Activated CD8-positive, alpha-beta memory T cell treated with anti-CD3 and anti-CD28 coated beads for 48 hours (primary cell): ENCODE data around the gene CFAP61.
"Not testable (repeated sequence)": the region's sequence is repeated elsewhere in the genome, so short reads cannot be mapped to it uniquely, and the experiment has no call there.

ENCODE experiments used
- DNase-seq, 3 experiments: peaks; one replicate each; pipeline ENCODE4 v3.0.0-alpha.2; 2020; ENCODE audit warnings: low read depth in 2 of 3, low spot score in 2 of 3

Gene CFAP61

DNA sequence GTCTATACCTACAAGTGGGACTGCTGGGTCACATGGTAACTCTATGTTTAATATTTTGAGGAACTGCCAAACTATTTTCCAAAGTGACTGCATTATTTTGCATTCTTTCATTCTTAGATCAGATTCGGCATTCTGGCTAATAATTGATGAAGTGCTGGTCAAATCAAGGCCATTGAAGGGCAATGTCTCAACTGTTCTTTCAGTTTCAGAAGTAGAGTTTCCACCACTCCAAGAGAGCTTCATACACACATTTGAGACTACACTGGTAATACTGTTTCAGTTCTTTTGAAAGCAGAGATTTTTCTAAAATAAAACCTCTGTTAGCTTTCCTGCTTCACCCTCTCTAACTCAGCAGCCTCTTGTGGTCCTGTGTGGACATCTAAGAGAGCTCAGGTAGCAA, 154.5 kb downstream of the CFAP61 start:
- DNase-seq: no peak

DNA sequence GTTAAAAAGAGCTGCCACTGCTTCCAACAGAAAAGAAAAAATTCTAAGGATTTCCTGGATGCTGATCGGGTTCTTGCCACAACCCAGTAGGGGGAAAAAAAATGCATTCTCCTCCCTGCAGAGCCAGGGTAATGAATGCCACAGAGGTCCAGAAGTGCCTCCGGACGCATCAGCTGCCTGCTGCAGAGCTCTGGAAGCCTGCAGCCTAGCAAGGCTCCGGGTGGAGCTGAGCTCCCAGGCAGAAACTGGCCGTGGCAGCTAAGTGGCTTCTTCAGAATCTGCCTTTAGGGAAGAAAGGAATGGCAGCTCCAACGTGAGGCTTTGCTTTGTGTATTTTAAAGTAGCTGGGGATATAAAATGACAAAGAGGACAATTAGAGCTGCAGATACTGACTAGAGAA, 155.0 kb downstream of the CFAP61 start:
- DNase-seq: no peak

DNA sequence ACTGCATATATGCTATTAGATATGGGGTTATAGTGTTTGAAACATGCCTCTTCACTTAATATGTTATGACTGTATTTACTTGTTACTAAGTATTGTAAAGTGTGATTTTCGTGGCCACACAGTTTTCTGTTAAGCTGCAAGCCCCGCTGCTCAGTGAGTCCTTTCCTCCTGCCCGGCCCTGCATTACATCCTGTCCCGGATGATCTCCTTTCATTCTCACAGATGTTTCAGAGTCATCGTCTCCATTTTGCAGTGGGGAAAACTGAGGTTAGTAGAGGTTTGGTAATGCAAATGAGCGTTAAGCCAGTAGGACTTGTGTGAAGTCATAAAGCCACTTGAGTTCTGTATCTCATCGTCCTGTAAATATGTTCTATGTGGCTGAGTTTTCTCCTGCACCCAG, 155.5 kb downstream of the CFAP61 start:
- no peak for DNase-seq

DNA sequence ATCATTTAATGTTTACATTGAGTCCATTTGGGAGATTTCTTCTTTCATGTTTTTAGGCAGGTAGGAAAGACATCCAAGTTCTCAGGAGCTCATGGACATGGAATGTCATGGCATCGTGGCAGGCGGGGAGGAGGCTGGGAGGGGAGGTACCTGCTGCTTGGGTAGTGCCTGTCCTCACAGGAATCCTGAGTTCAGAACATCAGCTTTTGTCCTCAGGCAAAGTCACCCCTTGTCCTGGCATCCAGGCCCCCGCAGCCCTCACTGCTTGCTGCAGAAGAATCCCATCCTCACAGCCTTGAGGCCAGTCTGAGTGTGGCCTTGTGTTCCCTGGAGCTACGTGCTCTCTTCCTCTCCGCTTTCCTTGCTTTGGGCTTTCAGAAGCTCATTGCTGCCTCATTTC, 157.4 kb downstream of the CFAP61 start:
- DNase-seq: no peak

- no peak for DNase-seq
Measured at GRCh38 chr20:20210327-20210726, 158.0 kb downstream of the CFAP61 start.

- DNase-seq: no peak
Measured at GRCh38 chr20:20210943-20211273, 158.6 kb downstream of the CFAP61 start.

- no peak for DNase-seq
Measured at GRCh38 chr20:20211274-20211987, 159.1 kb downstream of the CFAP61 start.

- DNase-seq: no peak
Measured at GRCh38 chr20:20211988-20212518, 159.7 kb downstream of the CFAP61 start.

DNA sequence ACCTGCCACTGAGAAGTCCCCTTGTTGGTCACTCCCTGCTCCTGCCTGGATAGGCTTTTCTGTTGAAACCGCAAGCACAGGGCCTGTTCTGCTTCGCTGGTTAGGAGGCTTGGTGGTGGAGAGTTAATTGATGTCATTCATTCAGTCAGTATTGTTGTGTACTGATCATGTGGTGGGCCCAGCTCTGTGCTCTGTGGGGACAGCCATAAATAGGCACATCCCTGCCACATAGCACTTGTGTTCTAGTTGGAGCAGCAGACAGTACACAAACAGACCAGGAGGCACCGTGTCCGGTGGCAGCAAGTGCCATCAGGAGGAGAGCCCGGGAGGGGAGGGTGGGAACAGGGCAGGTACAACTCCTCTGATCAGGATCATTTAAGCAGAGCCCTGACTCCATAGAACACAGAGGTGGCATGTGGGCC, 160.4 kb downstream of the CFAP61 start:
- DNase-seq: no peak

GRCh38 chr20:20213526-20214121, 161.3 kb downstream of the CFAP61 start:
- no peak for DNase-seq

GRCh38 chr20:20214757-20215275, 162.5 kb downstream of the CFAP61 start:
- DNase-seq: no peak

DNA sequence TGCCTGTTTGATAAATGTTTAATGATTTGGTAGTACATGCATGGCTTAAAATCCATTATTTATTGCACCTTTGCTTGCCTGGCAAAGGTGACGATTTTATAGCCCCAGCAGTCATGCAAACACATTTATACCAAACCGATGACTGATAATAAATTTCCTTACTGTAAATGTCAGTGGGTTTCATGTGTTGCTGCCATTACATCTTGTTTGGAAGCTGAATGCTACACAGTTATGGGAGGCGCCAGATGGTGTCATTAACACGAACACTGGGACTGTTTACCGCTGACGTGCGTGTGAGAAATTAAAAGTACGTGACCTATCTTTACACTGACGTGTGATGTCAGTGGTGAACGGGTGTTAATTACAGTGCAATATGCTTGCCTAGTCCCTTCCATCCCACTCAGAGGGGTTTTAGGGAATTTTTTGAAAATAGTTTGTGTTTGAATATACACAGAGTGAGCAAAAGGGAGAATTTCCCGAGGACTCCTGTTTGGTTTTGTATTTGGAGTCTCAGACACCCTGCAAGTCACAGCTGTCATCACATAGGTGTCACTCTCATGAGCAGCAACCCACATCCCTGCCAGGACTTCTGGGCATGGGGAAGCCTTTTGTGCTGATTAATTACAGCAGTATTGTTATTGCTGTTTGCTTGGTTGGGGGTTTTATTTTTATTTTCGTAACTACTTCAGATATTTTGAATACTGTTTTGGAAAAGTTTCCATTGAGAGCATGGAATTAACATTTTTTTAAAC, 163.8 kb downstream of the CFAP61 start:
- no peak for DNase-seq

- no peak for DNase-seq
Measured at GRCh38 chr20:20216941-20217340, 164.6 kb downstream of the CFAP61 start.

GRCh38 chr20:20217621-20218020, 165.3 kb downstream of the CFAP61 start:
- no peak for DNase-seq

DNA sequence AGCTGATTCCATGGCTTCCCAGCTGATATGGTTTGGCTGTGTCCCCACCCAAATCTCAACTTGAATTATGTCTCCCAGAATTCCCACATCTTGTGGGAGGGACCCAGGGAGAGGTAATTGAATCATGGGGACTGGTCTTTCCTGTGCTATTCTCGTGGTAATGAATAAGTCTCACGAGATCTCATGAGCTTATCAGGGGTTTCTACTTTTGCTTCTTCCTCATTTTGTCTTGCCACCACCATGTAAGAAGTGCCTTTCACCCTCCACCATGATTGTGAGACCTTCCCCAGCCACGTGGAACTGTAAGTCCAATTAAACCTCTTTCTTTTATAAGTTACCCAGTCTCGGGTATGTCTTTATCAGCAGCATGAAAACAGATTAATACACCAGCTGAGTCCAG, 165.8 kb downstream of the CFAP61 start:
- not testable (repeated sequence) for DNase-seq

DNA sequence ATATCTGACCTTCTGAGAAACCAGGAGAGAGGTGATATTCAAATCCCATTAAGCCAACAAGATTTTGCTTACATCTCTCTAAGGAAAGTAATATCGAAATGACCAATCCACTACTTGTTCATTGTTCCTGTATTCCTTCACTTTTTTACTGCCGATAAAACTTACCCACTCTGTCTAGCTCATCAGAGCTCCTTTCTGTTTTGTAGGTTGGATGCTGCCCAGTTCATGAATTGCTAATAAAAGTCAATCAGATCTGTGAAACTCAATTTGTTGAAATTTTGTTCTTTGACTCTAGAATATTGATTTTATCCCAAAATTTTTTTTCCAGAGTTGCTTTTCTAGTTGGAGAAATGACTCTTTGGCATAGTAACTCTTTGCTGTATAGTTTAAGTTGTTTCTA, 166.7 kb downstream of the CFAP61 start:
- no peak for DNase-seq

DNA sequence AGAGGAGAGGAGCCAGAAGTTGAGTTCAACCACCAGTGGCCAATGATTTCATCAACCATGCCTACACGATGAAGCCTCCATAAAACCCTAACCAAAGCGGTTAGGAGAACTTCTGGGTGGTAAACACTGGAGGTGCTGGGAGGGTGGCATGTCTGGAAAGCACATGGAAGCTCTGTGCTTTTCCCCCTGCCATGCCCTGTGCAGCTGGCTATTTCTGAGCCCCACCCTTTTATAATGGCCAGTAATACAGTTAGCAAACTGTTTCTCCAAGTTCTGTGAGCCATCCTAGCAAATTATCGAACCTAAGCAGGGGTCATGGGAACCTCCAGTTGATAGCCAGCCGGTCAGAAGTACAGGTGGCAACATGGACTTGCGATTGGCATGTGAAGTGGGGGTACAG, 167.8 kb downstream of the CFAP61 start:
- DNase-seq: no peak

- no peak for DNase-seq
Measured at GRCh38 chr20:20223981-20224380, 171.6 kb downstream of the CFAP61 start.

- DNase-seq: no peak
Measured at GRCh38 chr20:20224806-20225205, 172.5 kb downstream of the CFAP61 start.

- no peak for DNase-seq
Measured at GRCh38 chr20:20225325-20226043, 173.2 kb downstream of the CFAP61 start.

DNA sequence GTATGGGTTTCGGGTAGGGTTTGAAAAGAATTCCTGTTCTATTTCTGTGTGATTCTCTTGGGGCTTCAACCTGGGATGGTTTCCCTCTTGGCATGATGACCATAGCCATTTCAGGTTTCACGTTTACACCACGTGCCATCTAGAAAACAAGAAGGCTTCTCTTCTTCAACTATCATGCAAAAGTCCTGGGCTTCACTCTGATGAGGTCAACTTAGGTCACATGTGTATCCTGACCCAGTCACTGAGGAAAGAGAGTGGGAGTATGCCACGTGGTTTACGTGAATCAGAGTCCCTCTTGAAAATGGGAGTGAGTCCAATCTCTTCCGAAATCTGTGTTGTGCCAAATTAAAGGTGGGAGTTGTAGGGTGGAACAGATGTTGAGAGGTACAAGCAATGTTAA, 174.2 kb downstream of the CFAP61 start:
- no peak for DNase-seq
